A549 (cell line): ENCODE data around the gene JAKMIP2.

Experiments used
- CTCF ChIP-seq: fragments of >200 bp; sonication (Bioruptor Twin); formaldehyde crosslinking; IDR thresholded peaks from 3 replicates; pipeline ENCODE4 v1.5.1; 2016
- E2F6 ChIP-seq: IDR thresholded peaks from 2 replicates; pipeline ENCODE4 v1.6.1; 2012; ENCODE audit warnings: low read depth, borderline replicate concordance
- ELK1 ChIP-seq: fragments of 150-350 bp; IDR thresholded peaks from 2 replicates; pipeline ENCODE4 v1.6.1; 2014; ENCODE audit warnings: low read depth, mild to moderate bottlenecking, low read length
- GATA3 ChIP-seq: IDR thresholded peaks from 2 replicates; pipeline ENCODE4 v1.6.1; 2012; ENCODE audit warnings: borderline replicate concordance
- HOXB5 ChIP-seq: fragments of 250-450 bp; sonication (Bioruptor Pico); IDR thresholded peaks from 2 replicates; pipeline ENCODE4 v1.5.0; 2020; ENCODE audit warnings: mild to moderate bottlenecking, moderate library complexity
- KDM5A ChIP-seq: fragments of 200-600 bp; sonication (generic); IDR thresholded peaks from 2 replicates; pipeline ENCODE4 v1.6.1; 2016; ENCODE audit warnings: antibody characterized with exemption, mild to moderate bottlenecking
- POLR2A ChIP-seq: IDR thresholded peaks from 2 replicates; pipeline ENCODE4 v1.6.1; 2012; ENCODE audit warnings: mild to moderate bottlenecking, low read length
- POLR2AphosphoS2 ChIP-seq: conservative IDR thresholded peaks from 2 replicates; pipeline ENCODE4 v1.6.1; 2012; ENCODE audit warnings: low read length, improper control_type of control experiment, inconsistent platforms
- REST ChIP-seq: fragments of 200-600 bp; sonication (generic); IDR thresholded peaks from 2 replicates; pipeline ENCODE4 v1.6.1; 2016; ENCODE audit warnings: antibody characterized with exemption, mild to moderate bottlenecking, moderate library complexity
- RFX5 ChIP-seq: fragments of 450-650 bp; IDR thresholded peaks from 2 replicates; pipeline ENCODE4 v1.7.1; 2014; ENCODE audit warnings: antibody characterized with exemption, mild to moderate bottlenecking, moderate library complexity

- TF ChIP-seq CTCF (no peak), GATA3 (no peak), POLR2AphosphoS2 (no peak), RFX5 (no peak), E2F6 (no peak), HOXB5 (CRISPR knock-in tag) (no peak), REST (no peak), POLR2A (no peak), KDM5A (no peak), ELK1 (no peak)
Measured at GRCh38 chr5:147554261-147554817, 228.2 kb downstream of the JAKMIP2 start.
